WTC11 (cell line): ENCODE data around the gene RBM20. TPM values are rescaled to one million over a fixed set of nuclear protein-coding genes. Genes with fewer than 3 reads are reported as not detected.

Experiments
- ATAC-seq: fragments of 200-7000 bp; cut with Tn5 transposase; 2 replicates; pipeline ENCODE4 v1.10.0; 2021; ENCODE audit warnings: mild to moderate bottlenecking, moderate library complexity
- CTCF ChIA-PET: fragments of 300-600 bp; sonication (Branson Sonifier 250); formaldehyde crosslinking; loops from one replicate; lab custom pipeline; 2021; ENCODE audit warnings: antibody characterized with exemption; lab: Charles Lee
- POLR2A ChIA-PET: fragments of 350-600 bp; sonication (Branson Sonifier 250); formaldehyde crosslinking; loops from one replicate; lab custom pipeline; 2021; ENCODE audit warnings: antibody characterized with exemption; lab: Charles Lee
- DNase-seq: peaks from one replicate; pipeline ENCODE4 v3.0.0; 2021; ENCODE audit warnings: low spot score
- H3K27ac Mint-ChIP-seq: 2 replicates; pipeline ENCODE4 v1.8.0; 2021; ENCODE audit warnings: mixed read lengths
- H3K27me3 Mint-ChIP-seq: 2 replicates; pipeline ENCODE4 v1.8.0; 2021; ENCODE audit warnings: low read depth, mild to moderate bottlenecking, moderate library complexity, mixed read lengths
- H3K36me3 Mint-ChIP-seq: 2 replicates; pipeline ENCODE4 v1.8.0; 2021; ENCODE audit warnings: mixed read lengths
- H3K4me1 Mint-ChIP-seq: 2 replicates; pipeline ENCODE4 v1.8.0; 2022; ENCODE audit warnings: mixed read lengths
- H3K4me3 Mint-ChIP-seq: 2 replicates; pipeline ENCODE4 v1.8.0; 2021; ENCODE audit warnings: mild to moderate bottlenecking, moderate library complexity, mixed read lengths
- H3K9me3 Mint-ChIP-seq: 2 replicates; pipeline ENCODE4 v1.8.0; 2021; ENCODE audit warnings: mixed read lengths
- HMGA2 ChIP-seq: fragments of 250-450 bp; sonication (Bioruptor Pico); IDR thresholded peaks from 2 replicates; pipeline ENCODE4 v1.4.0; 2021; ENCODE audit warnings: mild to moderate bottlenecking, moderate library complexity
- JUN ChIP-seq: sonication (generic); formaldehyde crosslinking; IDR thresholded peaks from 2 replicates; pipeline ENCODE4 v1.8.0; 2023; ENCODE audit warnings: mild to moderate bottlenecking, missing genetic modification reagents
- MYBL2 ChIP-seq: sonication (generic); formaldehyde crosslinking; IDR thresholded peaks from 2 replicates; pipeline ENCODE4 v1.8.1; 2023; ENCODE audit warnings: mild to moderate bottlenecking, moderate library complexity, missing genetic modification reagents
- NR2C2 ChIP-seq: sonication (generic); formaldehyde crosslinking; IDR thresholded peaks from 2 replicates; pipeline ENCODE4 v1.8.0; 2022; ENCODE audit warnings: mild to moderate bottlenecking, missing genetic modification reagents
- PRRX2 ChIP-seq: fragments of 250-450 bp; sonication (Bioruptor Pico); IDR thresholded peaks from 2 replicates; pipeline ENCODE4 v1.8.0; 2021; ENCODE audit warnings: mild to moderate bottlenecking
- RORB ChIP-seq: fragments of 250-450 bp; sonication (Bioruptor Pico); IDR thresholded peaks from 2 replicates; pipeline ENCODE4 v1.9.0; 2021; ENCODE audit warnings: mild to moderate bottlenecking
- TEAD1 ChIP-seq: sonication (generic); formaldehyde crosslinking; IDR thresholded peaks from 2 replicates; pipeline ENCODE4 v1.8.0; 2022; ENCODE audit warnings: mild to moderate bottlenecking, missing genetic modification reagents
- ZNF317 ChIP-seq: sonication (generic); formaldehyde crosslinking; IDR thresholded peaks from 2 replicates; pipeline ENCODE4 v1.8.1; 2023; ENCODE audit warnings: low read depth, mild to moderate bottlenecking, moderate library complexity, missing genetic modification reagents, borderline replicate concordance
- total RNA-seq: library from RNA; stranded (reverse); gene quantifications from 3 replicates; pipeline ENCODE4 v1.2.3, GENCODE V29; 2021
- TF ChIP-seq, protein P1 (sequence below): fragments of 250-450 bp; sonication (Bioruptor Pico); IDR thresholded peaks from 2 replicates; pipeline ENCODE4 v1.9.0; 2021; ENCODE audit warnings: moderate library complexity, mild to moderate bottlenecking, inconsistent platforms, borderline replicate concordance
- TF ChIP-seq, protein P2 (sequence below): sonication (generic); formaldehyde crosslinking; IDR thresholded peaks from 2 replicates; pipeline ENCODE4 v1.8.0; 2023; ENCODE audit warnings: missing genetic modification reagents, mild to moderate bottlenecking, borderline replicate concordance
- TF ChIP-seq, protein P3 (sequence below): sonication (generic); formaldehyde crosslinking; IDR thresholded peaks from 2 replicates; pipeline ENCODE4 v1.8.1; 2023; ENCODE audit warnings: mild to moderate bottlenecking, moderate library complexity, missing genetic modification reagents
- TF ChIP-seq, protein P4 (sequence below): sonication (generic); formaldehyde crosslinking; IDR thresholded peaks from 2 replicates; pipeline ENCODE4 v1.8.0; 2022; ENCODE audit warnings: mild to moderate bottlenecking, missing genetic modification reagents
- TF ChIP-seq, protein P5 (sequence below): fragments of 250-450 bp; sonication (Bioruptor Pico); IDR thresholded peaks from 2 replicates; pipeline ENCODE4 v1.9.0; 2021; ENCODE audit warnings: mild to moderate bottlenecking

Gene RBM20
- total RNA-seq, 1 experiment from 2014 or later, result 0.52 TPM

DNA sequence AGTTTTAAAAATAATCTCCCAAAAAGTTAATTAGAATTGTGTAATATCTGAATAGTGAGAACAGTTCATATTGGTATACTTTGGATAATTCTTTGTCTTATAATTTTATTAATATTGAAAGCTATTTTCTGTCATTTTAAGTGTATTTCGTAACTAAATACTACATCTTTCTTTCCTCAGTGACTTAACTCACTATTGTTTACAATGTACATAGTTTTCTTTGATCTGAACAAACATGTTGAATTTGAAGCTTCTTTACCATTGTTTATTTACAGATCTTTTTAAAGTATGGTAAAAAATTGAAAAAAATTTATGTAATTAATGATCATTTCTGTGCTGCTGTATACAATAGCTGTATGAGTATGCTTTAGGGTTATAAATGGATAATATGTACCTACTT lies 232.7 kb downstream of the RBM20 start (continued):
- TF ChIP-seq, protein P1, sequence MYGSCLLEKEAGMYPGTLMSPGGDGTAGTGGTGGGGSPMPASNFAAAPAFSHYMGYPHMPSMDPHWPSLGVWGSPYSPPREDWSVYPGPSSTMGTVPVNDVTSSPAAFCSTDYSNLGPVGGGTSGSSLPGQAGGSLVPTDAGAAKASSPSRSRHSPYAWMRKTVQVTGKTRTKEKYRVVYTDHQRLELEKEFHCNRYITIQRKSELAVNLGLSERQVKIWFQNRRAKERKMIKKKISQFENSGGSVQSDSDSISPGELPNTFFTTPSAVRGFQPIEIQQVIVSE (CRISPR knock-in tag), result no peak
- no peak for TF ChIP-seq RORB (CRISPR knock-in tag)
- TF ChIP-seq, protein P2, sequence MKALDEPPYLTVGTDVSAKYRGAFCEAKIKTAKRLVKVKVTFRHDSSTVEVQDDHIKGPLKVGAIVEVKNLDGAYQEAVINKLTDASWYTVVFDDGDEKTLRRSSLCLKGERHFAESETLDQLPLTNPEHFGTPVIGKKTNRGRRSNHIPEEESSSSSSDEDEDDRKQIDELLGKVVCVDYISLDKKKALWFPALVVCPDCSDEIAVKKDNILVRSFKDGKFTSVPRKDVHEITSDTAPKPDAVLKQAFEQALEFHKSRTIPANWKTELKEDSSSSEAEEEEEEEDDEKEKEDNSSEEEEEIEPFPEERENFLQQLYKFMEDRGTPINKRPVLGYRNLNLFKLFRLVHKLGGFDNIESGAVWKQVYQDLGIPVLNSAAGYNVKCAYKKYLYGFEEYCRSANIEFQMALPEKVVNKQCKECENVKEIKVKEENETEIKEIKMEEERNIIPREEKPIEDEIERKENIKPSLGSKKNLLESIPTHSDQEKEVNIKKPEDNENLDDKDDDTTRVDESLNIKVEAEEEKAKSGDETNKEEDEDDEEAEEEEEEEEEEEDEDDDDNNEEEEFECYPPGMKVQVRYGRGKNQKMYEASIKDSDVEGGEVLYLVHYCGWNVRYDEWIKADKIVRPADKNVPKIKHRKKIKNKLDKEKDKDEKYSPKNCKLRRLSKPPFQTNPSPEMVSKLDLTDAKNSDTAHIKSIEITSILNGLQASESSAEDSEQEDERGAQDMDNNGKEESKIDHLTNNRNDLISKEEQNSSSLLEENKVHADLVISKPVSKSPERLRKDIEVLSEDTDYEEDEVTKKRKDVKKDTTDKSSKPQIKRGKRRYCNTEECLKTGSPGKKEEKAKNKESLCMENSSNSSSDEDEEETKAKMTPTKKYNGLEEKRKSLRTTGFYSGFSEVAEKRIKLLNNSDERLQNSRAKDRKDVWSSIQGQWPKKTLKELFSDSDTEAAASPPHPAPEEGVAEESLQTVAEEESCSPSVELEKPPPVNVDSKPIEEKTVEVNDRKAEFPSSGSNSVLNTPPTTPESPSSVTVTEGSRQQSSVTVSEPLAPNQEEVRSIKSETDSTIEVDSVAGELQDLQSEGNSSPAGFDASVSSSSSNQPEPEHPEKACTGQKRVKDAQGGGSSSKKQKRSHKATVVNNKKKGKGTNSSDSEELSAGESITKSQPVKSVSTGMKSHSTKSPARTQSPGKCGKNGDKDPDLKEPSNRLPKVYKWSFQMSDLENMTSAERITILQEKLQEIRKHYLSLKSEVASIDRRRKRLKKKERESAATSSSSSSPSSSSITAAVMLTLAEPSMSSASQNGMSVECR (CRISPR knock-in tag), result no peak
- TF ChIP-seq, protein P3, sequence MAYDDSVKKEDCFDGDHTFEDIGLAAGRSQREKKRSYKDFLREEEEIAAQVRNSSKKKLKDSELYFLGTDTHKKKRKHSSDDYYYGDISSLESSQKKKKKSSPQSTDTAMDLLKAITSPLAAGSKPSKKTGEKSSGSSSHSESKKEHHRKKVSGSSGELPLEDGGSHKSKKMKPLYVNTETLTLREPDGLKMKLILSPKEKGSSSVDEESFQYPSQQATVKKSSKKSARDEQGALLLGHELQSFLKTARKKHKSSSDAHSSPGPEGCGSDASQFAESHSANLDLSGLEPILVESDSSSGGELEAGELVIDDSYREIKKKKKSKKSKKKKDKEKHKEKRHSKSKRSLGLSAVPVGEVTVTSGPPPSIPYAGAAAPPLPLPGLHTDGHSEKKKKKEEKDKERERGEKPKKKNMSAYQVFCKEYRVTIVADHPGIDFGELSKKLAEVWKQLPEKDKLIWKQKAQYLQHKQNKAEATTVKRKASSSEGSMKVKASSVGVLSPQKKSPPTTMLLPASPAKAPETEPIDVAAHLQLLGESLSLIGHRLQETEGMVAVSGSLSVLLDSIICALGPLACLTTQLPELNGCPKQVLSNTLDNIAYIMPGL (CRISPR knock-in tag), result no peak
- no peak for TF ChIP-seq MYBL2

DNA sequence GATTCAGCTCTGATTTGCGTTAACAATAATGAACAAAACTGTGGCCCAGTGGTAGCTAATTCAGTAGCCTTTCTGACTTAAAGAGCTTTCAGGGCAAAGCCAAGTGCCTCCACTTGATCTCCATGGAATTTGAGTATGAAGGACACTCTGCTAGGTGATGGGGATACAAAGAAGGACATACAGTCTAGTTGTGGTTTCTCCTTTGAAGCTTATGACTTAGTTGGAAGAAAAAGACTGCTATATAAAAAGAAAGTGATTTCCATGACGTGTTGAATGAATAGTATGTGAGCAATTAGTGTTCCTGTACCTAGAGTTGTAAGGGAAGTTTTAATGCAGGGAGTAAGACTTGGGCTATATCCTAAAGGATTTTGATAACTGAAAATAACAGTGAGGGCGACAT lies 235.9 kb downstream of the RBM20 start:
- no peak overlapping the region for H3K27ac Mint-ChIP-seq
- no peaks in the 10 kb centered on the region for H3K27me3 Mint-ChIP-seq
- DNase-seq, result no peak
- ChIA-PET CTCF (interaction anchor here (0.7 kb wide), 1 partner anchor 199 kb away, joined by 3 read pairs; no protein-coding TSS in a partner anchor), POLR2A (interaction anchor here (0.6 kb wide), 1 partner anchor 8 kb away, joined by 3 read pairs; the partner anchor contains the start of gene PDCD4)
- TF ChIP-seq PRRX2 (CRISPR knock-in tag), result no peak
- TF ChIP-seq, protein P4, sequence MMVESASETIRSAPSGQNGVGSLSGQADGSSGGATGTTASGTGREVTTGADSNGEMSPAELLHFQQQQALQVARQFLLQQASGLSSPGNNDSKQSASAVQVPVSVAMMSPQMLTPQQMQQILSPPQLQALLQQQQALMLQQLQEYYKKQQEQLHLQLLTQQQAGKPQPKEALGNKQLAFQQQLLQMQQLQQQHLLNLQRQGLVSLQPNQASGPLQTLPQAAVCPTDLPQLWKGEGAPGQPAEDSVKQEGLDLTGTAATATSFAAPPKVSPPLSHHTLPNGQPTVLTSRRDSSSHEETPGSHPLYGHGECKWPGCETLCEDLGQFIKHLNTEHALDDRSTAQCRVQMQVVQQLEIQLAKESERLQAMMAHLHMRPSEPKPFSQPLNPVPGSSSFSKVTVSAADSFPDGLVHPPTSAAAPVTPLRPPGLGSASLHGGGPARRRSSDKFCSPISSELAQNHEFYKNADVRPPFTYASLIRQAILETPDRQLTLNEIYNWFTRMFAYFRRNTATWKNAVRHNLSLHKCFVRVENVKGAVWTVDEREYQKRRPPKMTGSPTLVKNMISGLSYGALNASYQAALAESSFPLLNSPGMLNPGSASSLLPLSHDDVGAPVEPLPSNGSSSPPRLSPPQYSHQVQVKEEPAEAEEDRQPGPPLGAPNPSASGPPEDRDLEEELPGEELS, result no peak
- no peak for TF ChIP-seq NR2C2 (CRISPR knock-in tag)
- TF ChIP-seq, protein P5, sequence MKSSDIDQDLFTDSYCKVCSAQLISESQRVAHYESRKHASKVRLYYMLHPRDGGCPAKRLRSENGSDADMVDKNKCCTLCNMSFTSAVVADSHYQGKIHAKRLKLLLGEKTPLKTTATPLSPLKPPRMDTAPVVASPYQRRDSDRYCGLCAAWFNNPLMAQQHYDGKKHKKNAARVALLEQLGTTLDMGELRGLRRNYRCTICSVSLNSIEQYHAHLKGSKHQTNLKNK (CRISPR knock-in tag), result no peak
- TF ChIP-seq HMGA2 (CRISPR knock-in tag), result no peak
- no peak for TF ChIP-seq JUN (CRISPR knock-in tag)
- TF ChIP-seq, protein P3 (CRISPR knock-in tag), result no peak
- TF ChIP-seq TEAD1 (CRISPR knock-in tag), result no peak
- TF ChIP-seq ZNF317 (CRISPR knock-in tag), result no peak
- peaks cover 8% of the 10 kb centered on the region for H3K36me3 Mint-ChIP-seq
- no peaks in the 10 kb centered on the region for H3K9me3 Mint-ChIP-seq
- ATAC-seq, result no peak
- no peaks in the 10 kb centered on the region for H3K4me1 Mint-ChIP-seq
- H3K4me3 Mint-ChIP-seq, result no peak overlapping the region
